Right hindlimb (tissue), 1 donor: ENCODE results near the gene ARHGAP21.
A peak's percentile ranks its signal among the peaks of the same experiment; 100 is the strongest.
"Not testable (repeated sequence)": the region's sequence is repeated elsewhere in the genome, so short reads cannot be mapped to it uniquely, and the experiment has no call there.

ENCODE experiments used
- DNase-seq: peaks from one replicate; pipeline ENCODE4 v3.0.0-alpha.2; 2018

The ARHGAP21 gene

GRCh38 chr10:24723788-24724380 is at the start of gene ARHGAP21:
Gene ARHGAP21, minus strand, starts transcription at chr10:24723887. Its CDS starts 1,988 bp downstream, at chr10:24721899.
- peak; percentile 90 for DNase-seq

GRCh38 chr10:24771943-24772694 is 48.4 kb upstream of the ARHGAP21 start:
- no peak for DNase-seq

GRCh38 chr10:24764991-24765390 is 41.3 kb upstream of the ARHGAP21 start:
- DNase-seq: not testable (repeated sequence)

- no peak for DNase-seq
These were observed 39.4 kb upstream of the ARHGAP21 start for GRCh38 chr10:24762966-24763623.

- DNase-seq: no peak
These were observed 38.7 kb upstream of the ARHGAP21 start for GRCh38 chr10:24762161-24762924.

GRCh38 chr10:24759672-24760071 is 36.0 kb upstream of the ARHGAP21 start:
- no peak for DNase-seq

GRCh38 chr10:24758254-24758653 is 34.6 kb upstream of the ARHGAP21 start:
- not testable (repeated sequence) for DNase-seq

- DNase-seq: no peak
These were observed 32.6 kb upstream of the ARHGAP21 start for GRCh38 chr10:24756283-24756682.

- DNase-seq: no peak
These were observed 28.0 kb upstream of the ARHGAP21 start for GRCh38 chr10:24751716-24752115.

GRCh38 chr10:24750695-24751094 is 27.0 kb upstream of the ARHGAP21 start:
- DNase-seq: no peak

GRCh38 chr10:24748214-24748613 is 24.5 kb upstream of the ARHGAP21 start:
- DNase-seq: no peak

- DNase-seq: no peak
These were observed 21.3 kb upstream of the ARHGAP21 start for GRCh38 chr10:24744946-24745345.

- DNase-seq: no peak
These were observed 17.0 kb upstream of the ARHGAP21 start for GRCh38 chr10:24740714-24741113.

- DNase-seq: no peak
These were observed 13.3 kb upstream of the ARHGAP21 start for GRCh38 chr10:24737001-24737400.

- DNase-seq: no peak
These were observed 8.3 kb upstream of the ARHGAP21 start for GRCh38 chr10:24731942-24732341.

- no peak for DNase-seq
These were observed 7.1 kb upstream of the ARHGAP21 start for GRCh38 chr10:24730811-24731210.

GRCh38 chr10:24727786-24728185 is 4.1 kb upstream of the ARHGAP21 start:
- DNase-seq: no peak

- DNase-seq: no peak
These were observed 2.9 kb upstream of the ARHGAP21 start for GRCh38 chr10:24726626-24727025.

- not testable (repeated sequence) for DNase-seq
These were observed 2.3 kb upstream of the ARHGAP21 start for GRCh38 chr10:24726029-24726428.

- peak; percentile 98 for DNase-seq
These were observed 918 bp upstream of the ARHGAP21 start for GRCh38 chr10:24724381-24725228.

GRCh38 chr10:24723386-24723787 is 300 bp downstream of the ARHGAP21 start:
- peak; percentile 70 for DNase-seq
